Fibroblast of pulmonary artery (primary cell): ENCODE data around the gene MOBP.

Source experiments
- DNase-seq: peaks from one replicate; pipeline ENCODE4 v3.0.0-alpha.2; 2010; ENCODE audit warnings: low read depth
- H3K4me3 ChIP-seq: replicated peaks from 2 replicates; pipeline ENCODE4 v1.5.1; 2011; ENCODE audit warnings: low read depth, mild to moderate bottlenecking, control low read depth, low read length, moderate library complexity
- CTCF ChIP-seq: IDR thresholded peaks from 2 replicates; pipeline ENCODE4 v1.5.1; 2011; ENCODE audit warnings: mild to moderate bottlenecking, control low read depth, low read length, inconsistent platforms; ENCODE audit errors: missing control alignments

The MOBP gene

GRCh38 chr3:39463269-39463668 lies 4.2 kb upstream of the MOBP start:
- H3K4me3 ChIP-seq: no peak overlapping the region
- no peak for TF ChIP-seq CTCF
- DNase-seq: no peak

- no peak for DNase-seq
- H3K4me3 ChIP-seq: no peak overlapping the region
- TF ChIP-seq CTCF: no peak
Observed at GRCh38 chr3:39466988-39467387, 492 bp upstream of the MOBP start.

- DNase-seq: no peak
- no peak overlapping the region for H3K4me3 ChIP-seq
- TF ChIP-seq CTCF: no peak
Observed at GRCh38 chr3:39468108-39468436, 592 bp downstream of the MOBP start.

GRCh38 chr3:39469258-39469657 lies 1.8 kb downstream of the MOBP start:
- TF ChIP-seq CTCF: no peak

GRCh38 chr3:39469945-39470344 lies 2.5 kb downstream of the MOBP start:
- H3K4me3 ChIP-seq: no peak overlapping the region
- DNase-seq: no peak
- no peak for TF ChIP-seq CTCF

More at GRCh38 chr3:39469258-39469657, 1.8 kb downstream of the MOBP start:
- no peak for DNase-seq
- H3K4me3 ChIP-seq: no peak overlapping the region

GRCh38 chr3:39471652-39472051 lies 4.2 kb downstream of the MOBP start:
- no peak for TF ChIP-seq CTCF
- H3K4me3 ChIP-seq: no peak overlapping the region
- DNase-seq: no peak

GRCh38 chr3:39473452-39474125 lies 6.1 kb downstream of the MOBP start:
- H3K4me3 ChIP-seq: no peak overlapping the region
- no peak for TF ChIP-seq CTCF
- no peak for DNase-seq
